Measurements from ENCODE around the gene DAPK2.

The DAPK2 gene

DNA sequence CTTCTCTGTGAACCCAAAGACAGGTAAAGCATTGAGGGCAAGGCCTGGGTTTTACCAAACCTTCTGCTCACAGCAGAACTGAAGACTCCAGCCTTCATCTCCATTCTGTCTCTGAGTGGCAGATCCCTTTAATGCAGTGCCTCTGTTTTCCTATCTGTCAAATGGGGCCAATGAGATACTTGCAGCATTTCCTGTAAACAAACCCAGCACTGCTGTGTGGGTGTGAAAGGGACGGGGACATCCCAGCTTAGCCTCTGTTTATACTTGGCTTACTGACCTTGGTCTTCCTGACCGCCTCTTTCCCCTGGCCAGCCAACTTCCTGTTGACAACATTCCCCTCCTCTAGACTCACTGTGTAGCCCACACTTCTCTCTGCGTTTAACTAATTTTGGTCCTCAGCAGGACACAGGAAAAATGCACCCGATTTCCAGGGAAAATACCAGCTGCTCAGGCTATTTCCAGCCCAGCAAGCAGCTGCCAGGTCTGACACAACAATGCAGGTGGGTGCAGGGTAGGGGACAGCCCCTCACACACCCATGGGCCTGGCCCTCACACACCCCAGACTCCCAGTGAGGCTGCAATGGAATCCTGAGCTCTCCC is 106.7 kb downstream of the DAPK2 start:
- no peak for DNase-seq

GRCh38 chr15:63938486-63939061 is 107.7 kb downstream of the DAPK2 start:
- no peak for DNase-seq

DNA sequence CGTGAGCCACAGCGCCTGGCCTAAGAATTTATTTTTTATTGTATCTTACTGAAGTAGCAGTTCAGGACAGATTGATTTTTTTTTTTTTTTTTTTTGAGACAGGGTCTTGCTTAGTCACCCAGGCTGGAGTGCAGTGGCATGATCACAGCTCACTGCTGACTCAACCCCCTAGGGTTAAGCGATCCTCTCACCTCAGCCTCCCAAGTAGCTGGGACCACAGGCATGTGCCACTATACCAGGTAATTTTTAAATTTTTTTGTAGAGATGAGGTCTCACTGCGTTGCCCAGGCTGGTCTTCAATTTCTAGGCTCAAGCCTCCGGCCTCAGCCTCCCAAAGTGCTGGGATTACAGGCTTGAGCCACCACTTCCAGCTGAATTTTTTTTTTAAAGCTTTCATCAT is 112.8 kb downstream of the DAPK2 start:
- no peak for DNase-seq

DNA sequence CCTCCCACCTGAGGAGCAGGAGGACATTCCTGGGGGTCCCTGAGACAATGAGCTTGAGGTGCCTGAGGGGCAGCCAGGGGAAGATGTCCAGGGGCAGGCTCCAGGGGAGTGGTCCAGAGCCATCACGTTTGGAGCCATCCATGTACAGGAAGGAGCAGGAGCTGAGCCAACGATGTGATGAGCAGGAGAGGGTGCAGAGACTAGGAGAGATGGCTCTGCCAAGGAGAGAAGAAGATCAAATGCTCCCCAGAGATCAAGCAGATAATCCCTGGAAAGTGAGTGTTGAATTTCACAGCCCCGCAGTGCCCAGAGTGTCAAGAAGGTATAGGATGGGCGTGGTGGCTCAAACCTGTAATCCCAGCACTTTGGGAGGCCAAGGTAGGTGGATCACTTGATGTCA is 114.7 kb downstream of the DAPK2 start:
- DNase-seq = no peak

GRCh38 chr15:63930034-63930433 is 116.3 kb downstream of the DAPK2 start:
- no peak for DNase-seq

- no peak for DNase-seq
These were observed 118.0 kb downstream of the DAPK2 start for GRCh38 chr15:63928185-63928842.

DNA sequence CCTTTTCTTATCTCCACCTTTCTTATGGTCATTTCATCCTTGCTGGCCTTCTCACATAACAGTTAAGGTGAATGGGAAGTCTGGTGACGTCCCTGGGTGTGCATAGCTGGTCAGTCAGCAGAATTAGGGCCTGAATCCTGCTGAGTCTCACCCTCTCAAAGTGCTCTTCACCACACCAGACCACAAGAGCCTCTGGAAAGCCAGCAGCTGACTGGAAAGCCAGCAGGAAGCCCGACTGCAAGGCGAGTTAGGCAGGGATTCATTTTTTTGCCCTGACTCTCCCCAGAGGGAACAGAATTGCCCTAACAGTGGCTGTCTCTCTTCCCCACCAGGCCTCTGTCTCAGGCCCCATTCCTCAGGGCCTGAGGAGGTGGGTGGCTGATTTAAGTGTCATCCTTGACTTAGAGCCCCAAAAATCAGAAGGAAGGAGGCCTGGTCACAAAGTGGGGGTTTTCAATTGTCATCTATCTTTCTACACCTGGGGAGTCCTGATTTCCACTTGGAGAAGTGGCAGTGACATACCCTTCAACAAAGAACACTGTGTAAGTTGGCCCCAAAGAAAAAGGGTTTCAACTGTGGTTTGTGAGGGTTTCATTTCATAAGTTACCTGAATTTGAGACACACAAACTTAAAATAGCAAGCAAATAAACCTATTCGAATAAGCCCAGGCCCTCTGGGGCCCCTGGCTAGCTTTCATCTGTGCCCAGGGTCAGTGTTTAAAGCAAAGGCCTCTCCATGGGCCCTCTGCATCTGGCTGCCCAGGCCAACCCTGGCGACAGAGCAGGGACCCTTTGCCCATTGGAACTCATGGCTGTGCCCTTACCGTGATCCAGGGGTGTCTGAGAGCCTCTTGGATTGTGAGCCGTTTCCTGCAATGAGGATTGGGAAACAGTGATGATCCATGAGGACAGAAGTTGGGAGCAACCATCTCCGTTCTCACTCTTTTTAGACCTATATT is 122.0 kb downstream of the DAPK2 start:
- no peak for DNase-seq

GRCh38 chr15:63922916-63923315 is 123.4 kb downstream of the DAPK2 start:
- DNase-seq = no peak

GRCh38 chr15:63922261-63922904 is 123.9 kb downstream of the DAPK2 start:
- no peak for DNase-seq

DNA sequence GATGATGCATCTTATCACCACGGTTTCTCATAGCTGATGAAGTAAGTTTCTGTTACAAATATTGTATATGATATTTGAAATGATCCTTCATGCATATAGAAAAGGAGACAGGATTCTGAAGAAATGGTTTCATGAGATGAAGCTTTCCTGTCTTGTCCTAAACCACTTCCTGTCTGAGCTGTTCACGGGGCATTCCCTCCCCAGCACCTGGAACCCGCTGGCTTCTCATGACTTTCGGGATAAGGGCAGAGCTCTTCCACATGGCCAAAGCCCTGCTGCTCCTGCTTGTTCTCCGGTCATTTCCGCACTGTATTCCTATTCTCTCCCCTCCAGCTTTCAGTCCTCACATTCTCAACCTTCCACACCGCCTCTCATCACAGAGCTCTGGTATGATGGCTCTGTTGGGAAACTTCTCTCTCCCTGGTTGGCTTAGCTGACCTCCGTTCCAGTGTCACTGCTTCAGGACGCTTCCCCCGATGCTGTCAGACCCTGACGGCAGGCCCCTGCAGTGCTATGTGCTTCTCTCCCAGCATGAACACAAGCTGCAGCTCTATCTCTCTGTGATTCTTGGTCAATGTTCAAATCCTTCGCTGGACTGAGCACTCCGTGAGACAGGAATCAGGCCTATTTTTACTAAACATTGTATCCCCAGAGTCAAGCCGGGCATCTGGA is 125.6 kb downstream of the DAPK2 start:
- no peak for DNase-seq

GRCh38 chr15:63918901-63919348 is 127.4 kb downstream of the DAPK2 start:
- DNase-seq = no peak

- DNase-seq = no peak
These were observed 128.0 kb downstream of the DAPK2 start for GRCh38 chr15:63918317-63918672.

GRCh38 chr15:63917588-63918316 is 128.5 kb downstream of the DAPK2 start:
- DNase-seq = no peak

GRCh38 chr15:63915873-63916771 is 130.2 kb downstream of the DAPK2 start:
- no peak for DNase-seq

GRCh38 chr15:63915209-63915872 is 130.9 kb downstream of the DAPK2 start:
- no peak for DNase-seq

GRCh38 chr15:63913786-63914315 is 132.4 kb downstream of the DAPK2 start:
- no peak for DNase-seq

- no peak for DNase-seq
These were observed 132.9 kb downstream of the DAPK2 start for GRCh38 chr15:63913336-63913735.

- DNase-seq = no peak
These were observed 134.1 kb downstream of the DAPK2 start for GRCh38 chr15:63912061-63912615.

GRCh38 chr15:63911160-63911559 is 135.1 kb downstream of the DAPK2 start:
- no peak for DNase-seq

Measured in activated T-cell treated with anti-CD3 and anti-CD28 coated beads, Interleukin-2, amount 50 U/mL, for 1 hour (primary cell).